Measurements from ENCODE around the gene DEFB114.

Gene DEFB114

DNA sequence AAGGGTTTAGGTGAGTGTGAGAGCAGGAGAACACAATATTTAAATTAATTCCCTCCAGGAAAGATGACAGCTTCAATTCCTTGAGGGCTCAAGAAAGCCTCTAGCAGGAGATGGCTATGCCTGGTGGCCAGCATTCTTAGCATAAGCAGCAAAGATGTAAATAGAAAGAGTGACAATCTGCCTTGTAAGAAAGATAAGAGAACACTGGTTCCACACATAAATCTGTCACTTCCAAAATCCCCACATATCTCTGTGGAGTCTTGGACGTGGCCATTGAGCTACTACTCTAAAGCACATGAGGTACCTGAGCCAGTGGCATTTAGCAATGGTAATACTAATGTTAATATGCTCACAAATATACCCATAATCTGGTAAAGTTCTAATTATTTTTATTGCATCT, 29.2 kb downstream of the DEFB114 start:
- no peak for DNase-seq

DNA sequence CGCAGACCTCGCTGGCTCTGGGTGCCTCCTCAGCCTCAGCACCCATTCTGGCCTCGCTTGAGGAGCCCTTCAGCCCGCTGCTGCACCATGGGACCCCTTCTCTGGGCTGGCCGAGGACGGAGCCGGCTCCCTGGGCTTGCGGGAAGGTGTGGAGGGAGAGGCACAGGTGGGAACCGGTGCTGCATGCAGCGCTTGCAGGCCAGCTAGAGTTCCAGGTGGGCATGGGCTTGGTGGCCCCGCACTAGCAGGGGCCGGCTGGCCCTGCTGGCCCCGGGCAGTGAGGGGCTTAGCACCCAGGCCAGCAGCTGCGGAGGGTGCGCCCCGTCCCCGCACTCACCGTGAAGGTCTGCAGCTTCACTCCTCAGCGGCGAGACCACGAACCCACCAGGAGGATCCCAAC, 30.4 kb downstream of the DEFB114 start:
- no peak for DNase-seq

DNA sequence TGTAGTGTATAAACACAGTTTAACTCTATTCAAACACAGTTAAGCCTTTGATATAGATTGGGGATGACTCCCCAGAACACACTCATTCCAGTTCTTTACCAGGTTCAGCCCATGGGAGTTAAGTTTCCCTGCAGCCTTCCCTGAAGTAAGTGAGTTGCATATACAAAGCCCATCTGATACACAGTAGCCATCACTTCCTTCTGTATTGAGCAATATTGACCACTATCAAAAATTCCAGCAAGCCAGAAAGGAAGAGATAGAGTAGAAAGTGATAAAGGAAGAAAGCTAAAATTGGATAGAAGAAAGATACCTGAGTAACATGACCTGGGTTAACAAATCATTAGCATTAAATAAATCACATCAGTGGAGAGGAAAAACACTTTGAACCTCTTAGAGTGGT, 34.6 kb downstream of the DEFB114 start:
- DNase-seq, result no peak

DNA sequence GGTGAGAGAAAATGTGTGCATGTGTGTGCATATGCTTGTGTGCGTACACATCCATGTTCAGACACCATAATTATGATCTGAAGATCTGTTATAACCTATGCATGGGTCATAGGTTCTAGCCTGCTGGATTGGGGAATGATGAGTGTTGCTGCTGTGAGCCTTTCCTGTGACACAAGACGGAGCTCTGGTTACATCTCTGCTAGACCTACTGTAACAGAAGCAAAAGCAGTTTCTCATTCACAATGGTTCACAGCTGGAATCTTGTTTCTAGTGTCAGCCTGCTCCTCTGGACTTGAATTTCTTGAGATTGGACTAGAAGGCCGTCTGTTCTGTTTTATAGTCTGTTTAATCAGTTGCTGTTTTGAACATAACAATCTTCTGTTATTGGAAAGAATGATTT, 40.1 kb downstream of the DEFB114 start:
- no peak for DNase-seq

DNA sequence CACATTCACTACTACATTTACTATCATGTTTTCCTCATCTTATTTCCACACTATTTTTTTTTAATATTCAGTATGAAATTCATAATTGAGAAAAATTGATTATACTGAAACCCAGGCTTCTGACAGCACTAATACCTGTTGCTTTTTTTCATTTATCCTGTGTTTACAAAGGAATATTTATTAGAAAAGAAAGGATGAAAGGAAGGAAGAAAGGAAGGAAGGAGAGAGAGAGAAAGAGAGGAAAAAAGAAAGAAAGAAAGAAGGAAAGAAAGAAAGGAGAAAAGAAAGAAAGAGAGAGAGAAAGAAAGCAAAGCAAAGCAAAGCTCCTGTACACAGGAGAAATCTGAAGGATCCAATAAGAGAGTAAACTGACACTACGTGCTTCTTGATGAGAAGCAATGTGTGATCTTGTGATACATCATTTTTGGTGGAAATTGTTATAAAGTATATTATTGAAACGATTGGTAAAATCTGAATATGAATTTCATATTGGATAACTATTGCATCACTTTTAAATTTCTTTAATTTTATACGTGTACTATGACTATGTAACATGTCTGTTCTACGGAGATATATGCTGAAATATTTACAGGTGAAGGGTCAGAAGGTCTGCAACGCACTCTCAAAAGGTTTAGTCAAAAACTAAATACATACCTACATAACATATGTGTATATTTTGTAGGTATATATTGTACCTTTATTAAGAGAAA, 43.9 kb downstream of the DEFB114 start:
- no peak for DNase-seq

DNA sequence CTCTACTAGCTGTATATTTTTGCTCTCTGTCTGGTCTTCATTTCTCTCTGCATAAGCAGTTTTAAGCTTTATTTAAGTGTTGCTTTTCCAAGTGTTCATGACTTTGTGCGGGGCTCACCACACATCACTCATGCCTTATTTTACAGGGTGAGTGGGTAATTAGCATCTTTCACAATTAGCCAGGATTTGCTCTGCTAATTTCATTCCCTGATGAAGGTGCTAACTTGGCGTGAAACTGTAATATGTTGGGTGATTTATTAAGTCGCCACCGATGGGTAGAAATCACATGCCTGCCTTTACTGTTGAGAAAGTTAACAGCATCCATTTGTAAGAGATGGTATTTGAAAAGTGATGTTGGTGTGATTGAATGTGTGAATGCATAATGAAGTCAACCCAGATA, 44.7 kb downstream of the DEFB114 start:
- no peak for DNase-seq

DNA sequence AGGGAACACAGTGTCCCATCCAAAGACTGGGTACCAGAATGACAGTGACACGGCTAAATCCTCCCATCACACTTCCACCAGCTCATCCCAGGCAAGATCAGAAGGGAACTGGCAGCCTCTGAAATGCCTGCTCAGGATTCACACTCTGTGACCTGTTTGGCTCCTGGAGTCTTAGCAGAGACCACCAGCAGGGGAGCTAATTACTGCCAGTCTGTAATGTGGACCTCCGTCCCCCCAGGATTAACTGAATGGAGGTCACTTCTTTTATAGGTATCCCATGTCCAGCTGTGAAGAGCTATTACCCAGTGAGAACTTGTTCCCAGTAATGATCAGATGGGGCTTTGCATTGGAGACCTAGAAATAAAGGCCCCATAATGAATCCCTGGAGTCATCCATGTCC, 45.2 kb downstream of the DEFB114 start:
- DNase-seq, result no peak

DNA sequence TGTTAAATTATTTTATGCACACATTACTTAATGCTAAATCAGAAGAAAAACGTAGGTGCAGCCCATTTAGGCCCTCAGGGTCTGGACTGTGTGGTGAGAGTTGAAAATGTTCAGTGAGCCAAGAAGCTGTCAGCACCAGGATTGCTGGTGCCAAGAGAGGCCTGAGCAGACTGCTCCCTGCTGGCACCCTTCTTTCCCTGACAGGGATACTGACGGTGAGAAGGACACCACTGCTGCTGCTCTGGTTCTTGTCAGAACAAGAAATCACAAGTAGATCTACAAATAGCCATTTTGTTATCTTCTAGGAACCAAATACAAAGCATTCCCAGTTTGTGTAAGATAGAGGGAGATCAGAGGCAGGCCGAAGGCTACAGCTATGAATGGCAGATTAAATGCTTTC, 48.9 kb downstream of the DEFB114 start:
- DNase-seq, result no peak

DNA sequence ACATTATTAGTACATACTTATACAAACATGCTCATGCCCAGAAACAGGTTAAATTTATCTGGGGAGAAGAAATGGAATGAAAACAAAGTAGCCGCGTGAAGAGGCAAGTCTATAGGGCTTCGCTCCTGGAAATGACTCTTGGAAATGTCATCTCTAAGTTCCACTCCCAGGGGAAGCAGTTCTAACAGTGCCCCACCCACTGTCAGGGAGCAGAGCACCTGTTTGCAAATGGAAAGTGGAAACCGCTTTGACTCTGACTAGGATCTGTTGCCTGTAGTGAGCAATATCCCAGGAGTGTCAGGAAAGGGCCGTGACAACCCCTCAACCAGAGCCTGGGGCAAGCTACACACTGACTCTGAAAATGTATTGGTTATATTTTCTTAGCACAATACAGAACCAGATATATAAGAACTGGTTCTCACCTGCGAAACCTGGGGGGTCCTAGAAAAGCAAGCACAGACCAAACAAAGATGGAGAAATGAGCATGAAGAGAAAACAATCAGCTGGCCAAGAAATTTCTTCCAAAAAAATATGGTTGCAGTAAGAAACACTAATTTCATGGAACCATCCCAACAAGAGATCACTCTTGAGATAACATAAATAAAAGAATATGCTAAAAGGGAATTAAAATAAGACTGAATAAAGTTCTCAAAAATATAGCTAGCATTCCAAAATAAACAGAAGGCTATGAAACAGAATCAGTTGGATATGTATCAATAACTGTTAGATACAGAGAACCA, 50.2 kb downstream of the DEFB114 start:
- no peak for DNase-seq

DNA sequence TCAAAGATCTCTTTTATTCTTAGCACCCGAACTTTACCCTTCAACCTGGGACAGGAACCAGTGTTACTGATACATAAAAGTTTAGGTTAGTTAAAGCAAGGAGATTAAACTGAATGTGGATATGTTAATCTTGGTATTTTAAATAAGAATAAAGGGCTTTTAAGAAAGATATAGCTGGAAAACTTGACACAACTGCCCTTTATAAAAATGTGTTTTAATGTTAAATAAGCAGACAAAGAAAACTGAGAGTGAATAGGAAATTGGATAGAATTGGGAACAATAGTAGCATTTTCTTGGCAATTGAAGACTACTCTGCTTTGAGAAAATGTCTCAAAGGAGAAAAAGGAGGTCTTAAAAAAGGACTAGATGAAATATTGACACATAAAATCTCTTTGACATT, 51.8 kb downstream of the DEFB114 start:
- DNase-seq, result no peak

DNA sequence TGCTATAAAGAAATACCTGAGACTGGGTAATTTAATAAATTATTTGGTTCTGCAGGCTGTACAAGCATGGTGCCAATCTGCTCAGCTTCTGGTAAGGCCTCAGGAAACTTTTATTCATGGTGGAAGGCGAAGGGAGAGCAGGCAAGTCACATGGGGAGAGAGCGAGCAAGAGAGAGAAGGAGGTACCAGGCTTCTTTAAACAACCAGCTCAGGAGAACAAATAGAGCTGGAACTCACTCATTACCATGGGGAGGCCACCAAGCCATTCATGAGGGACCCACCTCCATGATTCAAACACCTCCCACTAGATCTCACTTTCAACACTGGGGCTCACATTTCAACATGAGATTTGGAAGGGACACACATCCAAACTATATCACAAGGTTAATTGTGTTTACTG, 52.7 kb downstream of the DEFB114 start:
- DNase-seq, result no peak

All from activated CD8-positive, alpha-beta memory T cell treated with anti-CD3 and anti-CD28 coated beads, Interleukin-2, amount 50 U/mL, for 48 hours (primary cell).